GM12801 (cell line): ENCODE data around the gene CLDN18.

ENCODE experiments used
- TF ChIP-seq, protein P1 (sequence below): IDR thresholded peaks from one replicate; pipeline ENCODE4 v1.5.1; 2011; ENCODE audit warnings: control low read depth; ENCODE audit not compliant: insufficient read length; ENCODE audit errors: extremely low read depth

CLDN18 gene

DNA sequence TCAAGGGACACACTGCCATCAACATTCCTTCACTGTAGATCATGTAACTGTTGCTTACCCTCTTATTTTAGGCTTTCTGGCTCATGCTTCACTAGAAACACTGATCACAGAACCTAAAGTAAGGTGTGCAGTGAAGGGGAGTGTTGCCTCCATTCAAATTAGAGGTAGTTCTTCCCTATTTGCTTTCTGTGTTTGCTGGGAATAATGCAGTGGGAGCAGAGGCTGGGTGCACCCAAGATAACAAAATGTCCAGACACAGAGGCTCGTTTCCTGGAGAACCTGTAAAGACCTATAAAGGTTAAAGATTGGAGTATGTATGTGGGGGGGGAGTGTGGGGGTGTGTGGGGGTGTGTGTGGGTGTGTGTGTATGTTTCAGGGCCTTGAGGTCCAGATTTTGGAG lies 2.1 kb upstream of the CLDN18 start:
- TF ChIP-seq, protein P1, sequence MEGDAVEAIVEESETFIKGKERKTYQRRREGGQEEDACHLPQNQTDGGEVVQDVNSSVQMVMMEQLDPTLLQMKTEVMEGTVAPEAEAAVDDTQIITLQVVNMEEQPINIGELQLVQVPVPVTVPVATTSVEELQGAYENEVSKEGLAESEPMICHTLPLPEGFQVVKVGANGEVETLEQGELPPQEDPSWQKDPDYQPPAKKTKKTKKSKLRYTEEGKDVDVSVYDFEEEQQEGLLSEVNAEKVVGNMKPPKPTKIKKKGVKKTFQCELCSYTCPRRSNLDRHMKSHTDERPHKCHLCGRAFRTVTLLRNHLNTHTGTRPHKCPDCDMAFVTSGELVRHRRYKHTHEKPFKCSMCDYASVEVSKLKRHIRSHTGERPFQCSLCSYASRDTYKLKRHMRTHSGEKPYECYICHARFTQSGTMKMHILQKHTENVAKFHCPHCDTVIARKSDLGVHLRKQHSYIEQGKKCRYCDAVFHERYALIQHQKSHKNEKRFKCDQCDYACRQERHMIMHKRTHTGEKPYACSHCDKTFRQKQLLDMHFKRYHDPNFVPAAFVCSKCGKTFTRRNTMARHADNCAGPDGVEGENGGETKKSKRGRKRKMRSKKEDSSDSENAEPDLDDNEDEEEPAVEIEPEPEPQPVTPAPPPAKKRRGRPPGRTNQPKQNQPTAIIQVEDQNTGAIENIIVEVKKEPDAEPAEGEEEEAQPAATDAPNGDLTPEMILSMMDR = no peak

DNA sequence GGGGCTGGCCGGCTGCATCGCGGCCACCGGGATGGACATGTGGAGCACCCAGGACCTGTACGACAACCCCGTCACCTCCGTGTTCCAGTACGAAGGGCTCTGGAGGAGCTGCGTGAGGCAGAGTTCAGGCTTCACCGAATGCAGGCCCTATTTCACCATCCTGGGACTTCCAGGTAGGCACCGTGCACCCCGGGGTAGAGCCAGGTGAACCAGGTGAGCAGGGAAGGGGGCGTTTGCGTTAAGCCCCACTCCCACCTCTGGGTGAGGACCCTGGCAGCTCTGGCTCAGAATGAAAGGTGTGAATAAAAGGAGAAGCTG lies 267 bp downstream of the CLDN18 start:
- TF ChIP-seq, protein P1 = no peak

DNA sequence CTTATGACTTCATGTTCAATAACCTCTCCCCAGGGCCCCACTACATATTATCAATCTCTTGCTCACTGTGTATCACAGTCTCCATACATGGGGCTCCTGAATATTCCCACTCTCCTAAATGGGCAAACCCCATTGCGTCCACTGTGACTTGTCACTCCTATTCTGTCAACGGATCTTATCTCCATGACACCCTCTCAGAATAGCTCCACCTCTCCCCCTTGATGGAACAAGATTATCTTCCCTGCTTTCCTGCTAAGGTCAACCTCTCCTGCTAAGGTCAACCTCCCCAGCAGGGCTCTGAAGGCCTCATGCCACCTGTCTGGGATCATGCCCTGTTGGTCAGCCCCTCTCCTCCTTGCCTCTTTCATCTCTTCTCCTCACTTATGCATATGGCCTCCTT lies 1.8 kb downstream of the CLDN18 start:
- TF ChIP-seq, protein P1 = no peak

DNA sequence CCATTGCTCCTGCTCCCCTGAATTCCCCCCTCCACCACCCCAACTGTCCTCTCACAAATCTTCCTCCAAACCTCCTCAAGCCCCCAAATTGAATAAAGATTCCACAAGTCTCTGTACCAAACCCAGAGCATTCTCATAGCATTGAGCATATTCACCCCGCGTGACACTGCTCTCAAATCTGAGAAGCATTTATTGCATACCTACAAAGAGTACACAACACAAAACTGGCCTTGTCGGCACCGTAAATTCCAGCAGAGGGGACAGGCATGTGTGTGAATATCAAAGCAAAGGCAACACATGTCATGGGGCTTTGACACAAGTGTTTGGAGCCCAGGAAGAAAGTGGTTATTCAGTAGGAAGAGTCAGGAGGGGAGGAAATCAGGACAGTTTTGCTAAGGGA lies 2.6 kb downstream of the CLDN18 start:
- TF ChIP-seq, protein P1 = no peak

DNA sequence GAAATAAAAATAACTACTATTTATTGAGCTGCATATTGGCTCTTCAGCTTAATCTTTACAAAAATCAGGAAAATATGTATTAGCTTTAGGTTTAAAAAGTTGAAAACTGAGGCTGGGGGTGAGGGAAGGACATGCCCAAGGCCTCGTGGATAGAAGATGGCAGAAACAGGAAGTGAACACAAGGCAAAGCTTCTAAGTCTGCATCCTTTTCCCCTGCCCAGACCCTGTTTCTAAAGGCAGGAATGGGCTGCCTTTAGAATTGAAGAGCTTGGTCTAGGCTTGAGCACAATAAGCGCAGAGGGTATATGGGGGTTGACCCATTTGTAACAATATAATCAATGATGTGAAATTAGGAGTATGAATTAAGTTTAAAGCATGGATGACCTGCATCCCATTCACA lies 6.1 kb downstream of the CLDN18 start:
- TF ChIP-seq, protein P1 = no peak

DNA sequence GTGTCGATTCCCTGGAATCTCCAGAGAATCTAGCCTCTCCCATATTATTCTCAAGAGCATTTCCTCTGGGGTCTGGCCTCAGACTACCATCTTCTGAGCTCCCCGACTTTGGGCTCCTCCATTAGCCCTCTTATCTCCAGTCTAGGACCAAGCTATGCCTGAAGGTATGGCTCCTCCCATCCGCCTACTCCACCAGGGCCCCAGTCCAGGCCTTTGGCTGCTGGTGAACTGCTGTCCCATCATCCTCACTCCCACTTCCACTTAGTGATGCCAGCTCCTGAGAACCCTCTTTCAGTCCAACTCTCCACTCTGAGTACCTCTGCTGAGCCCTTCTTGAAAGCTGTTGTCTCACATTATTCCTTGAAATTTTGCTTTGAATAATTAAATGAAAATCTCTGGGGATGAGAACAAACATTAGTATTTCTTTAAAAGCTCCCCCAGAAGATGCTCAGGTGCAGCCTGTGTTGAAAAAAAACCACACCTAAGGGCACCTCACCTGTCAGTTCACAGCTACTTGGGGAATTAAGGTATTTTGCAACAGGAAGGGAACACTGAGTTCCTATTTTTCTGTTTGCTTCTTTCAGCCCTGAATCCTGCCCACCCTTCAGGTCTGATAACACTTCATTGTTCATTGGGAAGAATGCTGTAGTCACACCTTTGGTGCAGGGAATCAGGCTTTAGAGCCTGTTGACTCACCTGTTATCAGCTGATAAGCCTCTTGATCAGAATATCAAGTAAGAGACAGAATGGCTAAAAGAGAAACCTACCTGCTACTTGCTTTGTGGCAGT lies 9.5 kb downstream of the CLDN18 start:
- TF ChIP-seq, protein P1 = no peak

DNA sequence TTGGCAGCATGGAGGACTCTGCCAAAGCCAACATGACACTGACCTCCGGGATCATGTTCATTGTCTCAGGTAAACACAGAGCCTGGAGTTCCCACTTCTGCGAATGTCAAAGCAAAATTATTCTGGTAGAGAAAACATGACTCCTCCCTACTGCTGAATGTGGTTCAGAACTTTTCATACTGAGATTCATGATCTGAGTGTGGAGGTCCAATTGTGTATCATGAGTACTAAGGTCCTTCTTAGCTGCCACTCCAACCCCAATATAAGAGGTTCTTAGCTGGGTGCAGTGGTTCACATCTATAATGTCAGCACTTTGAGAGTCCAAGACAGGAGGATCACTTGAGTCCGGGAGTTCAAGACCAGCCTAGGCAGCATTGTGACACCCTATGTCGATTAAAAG lies 13.8 kb downstream of the CLDN18 start:
- TF ChIP-seq, protein P1 = no peak
